Erythroblast (primary cell): ENCODE measurements around the gene FRZB.

Experiments
- GATA1 ChIP-seq: IDR thresholded peaks from 2 replicates; pipeline ENCODE4 v1.6.1; 2011; ENCODE audit warnings: low read depth, mild to moderate bottlenecking, control low read depth, low read length, moderate library complexity
- POLR2A ChIP-seq: IDR thresholded peaks from 2 replicates; pipeline ENCODE4 v1.6.1; 2011; ENCODE audit warnings: mild to moderate bottlenecking, low read length

DNA sequence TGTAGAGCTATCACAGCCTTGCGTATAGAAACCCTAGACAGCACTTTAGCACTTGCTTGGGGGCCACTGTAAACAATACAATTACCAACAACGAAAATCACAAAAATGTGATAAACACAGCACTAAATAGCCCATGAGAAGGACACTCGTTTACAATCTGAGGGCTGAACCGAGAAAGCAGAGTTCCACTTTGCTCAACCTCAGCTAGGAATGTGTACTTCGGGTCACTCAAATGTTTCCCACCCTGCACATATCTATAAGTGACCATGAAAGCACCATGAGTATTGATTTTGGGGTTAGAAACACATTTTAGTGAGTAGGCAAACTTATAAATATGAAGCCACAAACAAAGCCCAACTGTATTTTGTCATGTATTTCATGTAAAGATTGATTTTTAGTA lies 62.3 kb downstream of the FRZB start:
- TF ChIP-seq POLR2A (no peak), GATA1 (no peak)
